PC-9 (cell line): ENCODE measurements around the gene EPHA4. TPM values are rescaled to one million over a fixed set of nuclear protein-coding genes. Genes with fewer than 3 reads are reported as not detected.
A peak's percentile ranks its signal among the peaks of the same experiment; 100 is the strongest.

ENCODE experiments used
- BruUV-seq: library from RNA; stranded (reverse); fragments of 400-500 nt; replicated peaks from 2 replicates; lab custom pipeline; 2021; lab: Mats Ljungman, UMichigan
- CTCF ChIA-PET: fragments of 300-600 bp; sonication (Branson Sonifier 250); formaldehyde crosslinking; loops from one replicate; lab custom pipeline; 2022; ENCODE audit warnings: antibody characterized with exemption; lab: Charles Lee
- POLR2A ChIA-PET: fragments of 300-600 bp; sonication (Branson Sonifier 250); formaldehyde crosslinking; loops from one replicate; lab custom pipeline; 2022; ENCODE audit warnings: antibody characterized with exemption; ENCODE audit not compliant: unreplicated experiment; lab: Charles Lee
- DNase-seq, 2 experiments: peaks; one replicate each; pipeline versions ENCODE4 v3.0.0 to v3.0.0-alpha.2; 2015 to 2022; ENCODE audit warnings: mixed read lengths in 1 of 2
- H2AFZ ChIP-seq: fragments of 200-600 bp; sonication (generic); 2 replicates; pipeline ENCODE4 v1.8.1; 2017; ENCODE audit warnings: antibody characterized with exemption
- H3F3A ChIP-seq: fragments of 200-600 bp; sonication (generic); 2 replicates; pipeline ENCODE4 v1.8.1; 2017; ENCODE audit warnings: antibody characterized with exemption, mild to moderate bottlenecking, low read depth; ENCODE audit not compliant: insufficient read depth
- H3K27ac ChIP-seq: fragments of 200-600 bp; sonication (generic); 2 replicates; pipeline ENCODE4 v1.6.1; 2016; ENCODE audit warnings: mixed run types
- H3K27me3 ChIP-seq: fragments of 200-600 bp; sonication (generic); 2 replicates; pipeline ENCODE4 v1.6.1; 2016; ENCODE audit warnings: low read depth, mixed run types; ENCODE audit not compliant: insufficient read depth
- H3K36me3 ChIP-seq: fragments of 200-600 bp; sonication (generic); 2 replicates; pipeline ENCODE4 v1.6.1; 2016; ENCODE audit warnings: low read depth, mixed run types
- H3K4me1 ChIP-seq: fragments of 200-600 bp; sonication (generic); replicated peaks from 2 replicates; pipeline ENCODE4 v1.6.1; 2016; ENCODE audit warnings: mixed run types; ENCODE audit not compliant: insufficient read depth
- H3K4me2 ChIP-seq: fragments of 200-600 bp; sonication (generic); 2 replicates; pipeline ENCODE4 v1.6.1; 2017; ENCODE audit warnings: mixed run types
- H3K4me3 ChIP-seq: fragments of 200-600 bp; sonication (generic); 2 replicates; pipeline ENCODE4 v1.6.1; 2016; ENCODE audit warnings: mixed run types
- H3K79me2 ChIP-seq: fragments of 200-600 bp; sonication (generic); 2 replicates; pipeline ENCODE4 v1.6.1; 2017; ENCODE audit warnings: low read depth, mixed run types
- H3K9me2 ChIP-seq: fragments of 200-600 bp; sonication (generic); 2 replicates; pipeline ENCODE4 v1.8.1; 2017; ENCODE audit warnings: mild to moderate bottlenecking; ENCODE audit not compliant: insufficient read depth
- H3K9me3 ChIP-seq: fragments of 200-600 bp; sonication (generic); 2 replicates; pipeline ENCODE4 v1.8.1; 2016; ENCODE audit warnings: low read depth; ENCODE audit not compliant: insufficient read depth
- H4K20me1 ChIP-seq: fragments of 200-600 bp; sonication (generic); 2 replicates; pipeline ENCODE4 v1.8.1; 2017; ENCODE audit not compliant: insufficient read depth
- CTCF ChIP-seq: fragments of 200-600 bp; sonication (generic); conservative IDR thresholded peaks from 2 replicates; pipeline ENCODE4 v1.6.1; 2017; ENCODE audit warnings: mixed run types, antibody characterized with exemption, mild to moderate bottlenecking, moderate library complexity
- EZH2 ChIP-seq: fragments of 200-600 bp; sonication (generic); IDR thresholded peaks from 2 replicates; pipeline ENCODE4 v1.8.0; 2017; ENCODE audit warnings: antibody characterized with exemption, low read depth
- intact Hi-C: fragments of 100-400 bp; cut with micrococcal nuclease; formaldehyde crosslinking; loops from one replicate; pipeline ENCODE4 v1.10.0; 2022; ENCODE audit not compliant: unreplicated experiment
- total RNA-seq: library from RNA; stranded (reverse); gene quantifications from 2 replicates; pipeline ENCODE4 v1.2.3, GENCODE V29; 2021

Gene EPHA4
- total RNA-seq, 1 experiment from 2014 or later: 10.6 TPM

GRCh38 chr2:221434142-221434541 lies 138.0 kb downstream of the EPHA4 start:
- H3K4me2 ChIP-seq: peak overlapping the region; percentile 3
- H3K27ac ChIP-seq: peak overlapping the region; percentile 16
- H3K9me2 ChIP-seq: 0 out of 2 replicates have a peak, but pooled peaks cover 4% of the 10 kb centered on the region
- peak; percentile 27 to 96 for DNase-seq
- intact Hi-C loops: no loop called here
- ChIA-PET CTCF (interaction anchor here (0.5 kb wide), 1 partner anchor 13 kb away, joined by 3 read pairs; no protein-coding TSS in a partner anchor), POLR2A (interaction anchor here (0.6 kb wide), 1 partner anchor 31 kb away, joined by 3 read pairs; no protein-coding TSS in a partner anchor)
- no peaks in the 10 kb centered on the region for H4K20me1 ChIP-seq
- no TSS peak for BruUV-seq
- no peaks in the 10 kb centered on the region for H3K79me2 ChIP-seq
- 0 out of 2 replicates have a peak, but pooled peaks cover 6% of the 10 kb centered on the region for H3K36me3 ChIP-seq
- no peak overlapping the region for H2AFZ ChIP-seq
- TF ChIP-seq CTCF: no peak
- TF ChIP-seq EZH2: no peak
- H3K4me3 ChIP-seq: no peak overlapping the region
- H3K9me3 ChIP-seq: no peaks in the 10 kb centered on the region
- H3K4me1 ChIP-seq: peaks cover 22% of the 10 kb centered on the region
- H3F3A ChIP-seq: peaks cover 12% of the 10 kb centered on the region
- H3K27me3 ChIP-seq: no peaks in the 10 kb centered on the region

- H4K20me1 ChIP-seq: no peaks in the 10 kb centered on the region
- intact Hi-C loops: no loop called here
- no peaks in the 10 kb centered on the region for H3K9me3 ChIP-seq
- H3K27ac ChIP-seq: no peak overlapping the region
- H3K9me2 ChIP-seq: no peaks in the 10 kb centered on the region
- no peak overlapping the region for H2AFZ ChIP-seq
- H3K79me2 ChIP-seq: no peaks in the 10 kb centered on the region
- ChIA-PET POLR2A (no interaction called here), CTCF (no interaction called here)
- DNase-seq: no peak
- H3K4me3 ChIP-seq: no peak overlapping the region
- TF ChIP-seq CTCF (no peak), EZH2 (no peak)
- H3F3A ChIP-seq: peaks cover 17% of the 10 kb centered on the region
- H3K4me1 ChIP-seq: peaks cover 27% of the 10 kb centered on the region
- no TSS peak for BruUV-seq
- H3K36me3 ChIP-seq: 0 out of 2 replicates have a peak, but pooled peaks cover 6% of the 10 kb centered on the region
- H3K4me2 ChIP-seq: no peak overlapping the region
- no peaks in the 10 kb centered on the region for H3K27me3 ChIP-seq
Measured at GRCh38 chr2:221431477-221431876, 140.6 kb downstream of the EPHA4 start.

GRCh38 chr2:221429741-221430491 lies 142.2 kb downstream of the EPHA4 start:
- DNase-seq: peak; percentile 20 to 74
- ChIA-PET POLR2A (no interaction called here), CTCF (no interaction called here)
- no peak for TF ChIP-seq EZH2
- TF ChIP-seq CTCF: no peak
- peaks cover 25% of the 10 kb centered on the region for H3K4me1 ChIP-seq
- H3K79me2 ChIP-seq: no peaks in the 10 kb centered on the region
- H3K9me3 ChIP-seq: no peaks in the 10 kb centered on the region
- 0 out of 2 replicates have a peak, but pooled peaks cover 6% of the 10 kb centered on the region for H3K36me3 ChIP-seq
- H2AFZ ChIP-seq: no peak overlapping the region
- no peak overlapping the region for H3K4me2 ChIP-seq
- no peak overlapping the region for H3K4me3 ChIP-seq
- H3K27me3 ChIP-seq: no peaks in the 10 kb centered on the region
- H3K27ac ChIP-seq: no peak overlapping the region
- no peaks in the 10 kb centered on the region for H3K9me2 ChIP-seq
- H4K20me1 ChIP-seq: no peaks in the 10 kb centered on the region
- intact Hi-C loops: no loop called here
- H3F3A ChIP-seq: peaks cover 17% of the 10 kb centered on the region
- no TSS peak for BruUV-seq
